ENCODE measurements around the gene CLMP. TPM values are rescaled to one million over a fixed set of nuclear protein-coding genes. Genes with fewer than 3 reads are reported as not detected.

The CLMP gene
- total and polyA plus RNA-seq, 9 of the 15 experiments (the other 6 are each of a cell fraction or from before 2014, with no cell fraction given) = 0.02 to 0.15 (median 0.03) TPM; not detected in 6

DNA sequence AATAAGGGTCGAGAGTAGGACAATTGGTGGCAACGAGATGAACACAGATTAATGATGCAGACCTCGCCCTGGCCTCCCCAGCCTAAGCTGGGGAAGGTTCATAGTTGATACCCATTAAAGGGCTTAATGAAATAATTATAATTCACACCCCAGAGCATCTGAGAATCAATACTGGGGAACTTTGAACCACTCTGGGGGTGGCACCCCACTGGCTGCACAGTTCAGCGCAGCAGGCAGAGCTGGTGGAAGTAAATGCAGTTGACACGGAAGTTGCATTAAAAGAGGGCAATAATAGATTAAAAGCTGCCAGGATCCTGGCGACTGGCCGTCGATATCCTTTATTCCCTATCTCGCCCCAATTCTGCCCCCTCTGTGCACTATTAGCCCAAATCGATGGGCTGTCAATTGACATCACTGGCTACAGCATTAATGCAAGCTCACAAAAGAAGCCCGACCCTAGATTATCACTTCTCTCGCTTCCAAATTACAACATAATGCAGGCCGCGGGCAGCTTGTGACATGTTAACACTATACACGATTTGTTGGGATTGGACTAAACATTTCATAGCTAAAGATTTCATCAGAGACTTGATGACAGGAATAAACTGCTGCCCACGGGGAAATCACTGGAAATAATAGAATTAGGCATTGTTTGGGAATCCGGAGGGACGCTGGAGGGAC, 147.6 kb downstream of the CLMP start (continued):
- TF ChIP-seq, protein P1, sequence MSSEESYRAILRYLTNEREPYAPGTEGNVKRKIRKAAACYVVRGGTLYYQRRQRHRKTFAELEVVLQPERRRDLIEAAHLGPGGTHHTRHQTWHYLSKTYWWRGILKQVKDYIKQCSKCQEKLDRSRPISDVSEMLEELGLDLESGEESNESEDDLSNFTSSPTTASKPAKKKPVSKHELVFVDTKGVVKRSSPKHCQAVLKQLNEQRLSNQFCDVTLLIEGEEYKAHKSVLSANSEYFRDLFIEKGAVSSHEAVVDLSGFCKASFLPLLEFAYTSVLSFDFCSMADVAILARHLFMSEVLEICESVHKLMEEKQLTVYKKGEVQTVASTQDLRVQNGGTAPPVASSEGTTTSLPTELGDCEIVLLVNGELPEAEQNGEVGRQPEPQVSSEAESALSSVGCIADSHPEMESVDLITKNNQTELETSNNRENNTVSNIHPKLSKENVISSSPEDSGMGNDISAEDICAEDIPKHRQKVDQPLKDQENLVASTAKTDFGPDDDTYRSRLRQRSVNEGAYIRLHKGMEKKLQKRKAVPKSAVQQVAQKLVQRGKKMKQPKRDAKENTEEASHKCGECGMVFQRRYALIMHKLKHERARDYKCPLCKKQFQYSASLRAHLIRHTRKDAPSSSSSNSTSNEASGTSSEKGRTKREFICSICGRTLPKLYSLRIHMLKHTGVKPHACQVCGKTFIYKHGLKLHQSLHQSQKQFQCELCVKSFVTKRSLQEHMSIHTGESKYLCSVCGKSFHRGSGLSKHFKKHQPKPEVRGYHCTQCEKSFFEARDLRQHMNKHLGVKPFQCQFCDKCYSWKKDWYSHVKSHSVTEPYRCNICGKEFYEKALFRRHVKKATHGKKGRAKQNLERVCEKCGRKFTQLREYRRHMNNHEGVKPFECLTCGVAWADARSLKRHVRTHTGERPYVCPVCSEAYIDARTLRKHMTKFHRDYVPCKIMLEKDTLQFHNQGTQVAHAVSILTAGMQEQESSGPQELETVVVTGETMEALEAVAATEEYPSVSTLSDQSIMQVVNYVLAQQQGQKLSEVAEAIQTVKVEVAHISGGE (CRISPR knock-in tag; IDR thresholded peaks at IDR 0.05) = no peak
- TF ChIP-seq, protein P2, sequence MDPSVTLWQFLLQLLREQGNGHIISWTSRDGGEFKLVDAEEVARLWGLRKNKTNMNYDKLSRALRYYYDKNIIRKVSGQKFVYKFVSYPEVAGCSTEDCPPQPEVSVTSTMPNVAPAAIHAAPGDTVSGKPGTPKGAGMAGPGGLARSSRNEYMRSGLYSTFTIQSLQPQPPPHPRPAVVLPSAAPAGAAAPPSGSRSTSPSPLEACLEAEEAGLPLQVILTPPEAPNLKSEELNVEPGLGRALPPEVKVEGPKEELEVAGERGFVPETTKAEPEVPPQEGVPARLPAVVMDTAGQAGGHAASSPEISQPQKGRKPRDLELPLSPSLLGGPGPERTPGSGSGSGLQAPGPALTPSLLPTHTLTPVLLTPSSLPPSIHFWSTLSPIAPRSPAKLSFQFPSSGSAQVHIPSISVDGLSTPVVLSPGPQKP (CRISPR knock-in tag; IDR thresholded peaks at IDR 0.05) = no peak
- TF ChIP-seq, protein P3, sequence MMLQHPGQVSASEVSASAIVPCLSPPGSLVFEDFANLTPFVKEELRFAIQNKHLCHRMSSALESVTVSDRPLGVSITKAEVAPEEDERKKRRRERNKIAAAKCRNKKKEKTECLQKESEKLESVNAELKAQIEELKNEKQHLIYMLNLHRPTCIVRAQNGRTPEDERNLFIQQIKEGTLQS (IDR thresholded peaks at IDR 0.05) = no peak
- TF ChIP-seq, protein P3 (CRISPR knock-in tag; conservative IDR thresholded peaks at IDR 0.05) = no peak
- no peak for TF ChIP-seq BRD9 (IDR thresholded peaks at IDR 0.05; ENCODE audit: low read depth, partially characterized antibody)
- no peak for TF ChIP-seq LCOR (CRISPR knock-in tag; IDR thresholded peaks at IDR 0.05)
- TF ChIP-seq, protein P4, sequence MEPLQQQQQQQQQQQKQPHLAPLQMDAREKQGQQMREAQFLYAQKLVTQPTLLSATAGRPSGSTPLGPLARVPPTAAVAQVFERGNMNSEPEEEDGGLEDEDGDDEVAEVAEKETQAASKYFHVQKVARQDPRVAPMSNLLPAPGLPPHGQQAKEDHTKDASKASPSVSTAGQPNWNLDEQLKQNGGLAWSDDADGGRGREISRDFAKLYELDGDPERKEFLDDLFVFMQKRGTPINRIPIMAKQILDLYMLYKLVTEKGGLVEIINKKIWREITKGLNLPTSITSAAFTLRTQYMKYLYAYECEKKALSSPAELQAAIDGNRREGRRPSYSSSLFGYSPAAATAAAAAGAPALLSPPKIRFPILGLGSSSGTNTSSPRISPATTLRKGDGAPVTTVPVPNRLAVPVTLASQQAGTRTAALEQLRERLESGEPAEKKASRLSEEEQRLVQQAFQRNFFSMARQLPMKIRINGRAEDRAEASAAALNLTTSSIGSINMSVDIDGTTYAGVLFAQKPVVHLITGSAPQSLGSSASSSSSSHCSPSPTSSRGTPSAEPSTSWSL (CRISPR knock-in tag; IDR thresholded peaks at IDR 0.05; ENCODE audit: borderline replicate concordance) = no peak
- no peak for TF ChIP-seq ZNF263 (CRISPR knock-in tag; IDR thresholded peaks at IDR 0.05; ENCODE audit: borderline replicate concordance)
- TF ChIP-seq ZBTB8A (IDR thresholded peaks at IDR 0.05; ENCODE audit: partially characterized antibody) = no peak
- no peak for TF ChIP-seq FOXA1 (IDR thresholded peaks at IDR 0.05; ENCODE audit: borderline replicate concordance)
- TF ChIP-seq CSDE1 (IDR thresholded peaks at IDR 0.05) = no peak
- no peak for TF ChIP-seq ZNF274 (IDR thresholded peaks at IDR 0.05; ENCODE audit: borderline replicate concordance, low read depth, low read length)
- no peak for TF ChIP-seq IFI16 (CRISPR knock-in tag; IDR thresholded peaks at IDR 0.05)
- TF ChIP-seq MEF2A (IDR thresholded peaks at IDR 0.05; ENCODE audit: control insufficient read depth, low read depth, low read length) = no peak

Data from K562 (cell line).